NCI-H2196 (cell line): ENCODE measurements around the gene SPEG.

ENCODE experiments used
- DNase-seq: peaks from one replicate; lab custom pipeline; 2025; ENCODE audit not compliant: unreplicated experiment; lab: John Stamatoyannopoulos, UW

SPEG gene

GRCh38 chr2:219442256-219443015, 7.8 kb downstream of the SPEG start:
- DNase-seq: no peak

DNA sequence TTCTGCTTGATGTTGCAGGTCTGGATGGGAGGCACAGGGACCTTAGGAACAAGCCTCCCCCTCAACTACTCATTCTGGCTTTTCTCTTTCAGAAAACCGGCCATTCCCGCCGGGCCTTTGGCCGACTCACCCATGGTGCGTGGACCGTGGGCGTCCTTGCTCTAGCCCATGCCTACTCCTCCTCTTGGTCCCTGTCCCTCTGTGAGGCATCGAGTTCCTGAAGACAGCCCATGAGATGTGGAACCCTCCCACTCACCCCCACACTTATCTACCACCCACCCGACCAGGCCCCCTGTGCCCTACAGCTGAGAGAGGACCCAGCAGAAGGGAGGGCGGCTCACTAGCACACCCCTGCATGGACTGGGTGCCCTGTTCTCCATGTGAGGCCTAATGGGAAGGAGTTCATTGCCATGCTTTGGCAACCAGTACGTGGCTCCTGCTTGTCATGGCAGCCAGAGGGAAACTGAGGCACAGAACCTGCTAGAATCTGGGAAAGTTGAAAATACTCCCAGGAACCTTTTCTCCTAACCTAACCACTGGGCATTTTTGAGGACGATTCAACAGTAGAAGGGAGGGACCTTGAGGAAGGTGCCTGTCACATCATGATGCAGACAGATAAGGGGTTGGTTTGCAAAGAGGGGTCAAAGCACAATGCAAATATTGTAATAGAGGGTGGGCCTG, 8.5 kb downstream of the SPEG start:
- DNase-seq: no peak

DNA sequence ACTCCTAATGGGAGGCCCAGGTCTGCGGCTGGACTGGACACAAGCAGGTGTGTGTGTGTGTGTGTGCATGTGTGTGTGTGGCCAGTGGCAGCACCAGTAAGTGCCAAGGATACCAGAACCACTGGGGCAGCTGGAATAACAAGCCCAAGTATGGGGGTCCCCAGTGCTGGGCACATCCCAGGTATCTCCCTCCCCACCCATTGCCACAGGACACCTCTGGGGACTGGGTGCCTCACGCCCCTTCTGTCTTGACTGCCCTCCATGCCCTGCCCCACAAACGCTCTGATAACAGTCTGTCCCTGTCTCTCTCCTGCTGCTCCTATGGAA, 9.0 kb downstream of the SPEG start:
- DNase-seq: no peak

DNA sequence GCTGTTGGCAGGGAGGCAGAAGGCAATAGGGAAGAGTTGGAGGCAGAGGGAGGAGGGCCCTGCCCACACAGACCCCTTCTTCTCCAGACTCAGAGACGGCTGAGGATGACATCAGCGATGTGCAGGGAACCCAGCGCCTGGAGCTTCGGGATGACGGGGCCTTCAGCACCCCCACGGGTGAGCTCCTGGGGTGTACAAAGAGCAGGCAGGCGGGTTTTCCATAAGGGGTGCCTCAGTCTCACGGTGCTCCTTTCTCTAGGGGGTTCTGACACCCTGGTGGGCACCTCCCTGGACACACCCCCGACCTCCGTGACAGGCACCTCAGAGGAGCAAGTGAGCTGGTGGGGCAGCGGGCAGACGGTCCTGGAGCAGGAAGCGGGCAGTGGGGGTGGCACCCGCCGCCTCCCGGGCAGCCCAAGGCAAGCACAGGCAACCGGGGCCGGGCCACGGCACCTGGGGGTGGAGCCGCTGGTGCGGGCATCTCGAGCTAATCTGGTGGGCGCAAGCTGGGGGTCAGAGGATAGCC, 10.0 kb downstream of the SPEG start:
- no peak for DNase-seq

DNA sequence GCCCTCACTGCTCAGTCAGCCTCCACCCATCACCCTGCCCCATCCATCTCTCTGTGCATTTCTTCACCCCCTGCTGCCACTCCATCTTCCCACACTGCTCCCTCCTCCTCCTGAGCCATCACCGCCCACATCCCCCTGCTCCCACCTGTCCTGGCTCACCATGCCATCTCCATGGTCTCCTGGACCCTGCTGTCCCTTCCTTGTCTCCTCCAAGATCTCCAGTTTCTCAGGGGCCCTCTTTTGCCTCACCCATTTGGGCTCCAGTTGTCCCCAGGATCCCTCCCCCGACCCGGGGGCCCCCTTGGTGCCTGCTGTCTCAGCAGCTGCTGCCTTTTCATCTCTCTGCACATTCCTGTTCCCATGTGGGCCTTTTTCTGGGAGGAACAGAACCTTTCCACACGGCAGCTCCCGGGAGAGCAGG, 10.6 kb downstream of the SPEG start:
- DNase-seq: no peak

DNA sequence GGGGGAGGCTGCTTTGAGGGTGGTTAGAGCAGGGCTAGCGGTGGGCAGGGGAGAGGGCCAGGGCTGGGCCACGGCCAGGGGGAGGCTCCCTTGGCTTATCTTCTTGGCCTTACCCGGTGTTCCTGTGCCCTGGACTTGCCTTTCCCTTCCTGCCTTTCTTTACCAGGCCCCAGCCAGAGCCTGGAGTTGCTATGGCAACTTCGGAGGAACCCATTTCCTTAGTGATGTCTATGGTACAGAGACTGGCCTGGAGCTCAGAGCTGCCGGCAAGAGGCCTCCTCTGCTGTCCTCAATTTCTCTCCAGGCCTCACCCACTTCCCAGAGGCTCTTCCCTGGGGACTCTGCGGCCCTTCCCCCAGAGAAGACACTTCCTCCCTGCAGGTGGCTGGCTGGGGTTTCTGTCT, 11.5 kb downstream of the SPEG start:
- peak; percentile 48 for DNase-seq

GRCh38 chr2:219446689-219447088, 12.0 kb downstream of the SPEG start:
- no peak for DNase-seq

DNA sequence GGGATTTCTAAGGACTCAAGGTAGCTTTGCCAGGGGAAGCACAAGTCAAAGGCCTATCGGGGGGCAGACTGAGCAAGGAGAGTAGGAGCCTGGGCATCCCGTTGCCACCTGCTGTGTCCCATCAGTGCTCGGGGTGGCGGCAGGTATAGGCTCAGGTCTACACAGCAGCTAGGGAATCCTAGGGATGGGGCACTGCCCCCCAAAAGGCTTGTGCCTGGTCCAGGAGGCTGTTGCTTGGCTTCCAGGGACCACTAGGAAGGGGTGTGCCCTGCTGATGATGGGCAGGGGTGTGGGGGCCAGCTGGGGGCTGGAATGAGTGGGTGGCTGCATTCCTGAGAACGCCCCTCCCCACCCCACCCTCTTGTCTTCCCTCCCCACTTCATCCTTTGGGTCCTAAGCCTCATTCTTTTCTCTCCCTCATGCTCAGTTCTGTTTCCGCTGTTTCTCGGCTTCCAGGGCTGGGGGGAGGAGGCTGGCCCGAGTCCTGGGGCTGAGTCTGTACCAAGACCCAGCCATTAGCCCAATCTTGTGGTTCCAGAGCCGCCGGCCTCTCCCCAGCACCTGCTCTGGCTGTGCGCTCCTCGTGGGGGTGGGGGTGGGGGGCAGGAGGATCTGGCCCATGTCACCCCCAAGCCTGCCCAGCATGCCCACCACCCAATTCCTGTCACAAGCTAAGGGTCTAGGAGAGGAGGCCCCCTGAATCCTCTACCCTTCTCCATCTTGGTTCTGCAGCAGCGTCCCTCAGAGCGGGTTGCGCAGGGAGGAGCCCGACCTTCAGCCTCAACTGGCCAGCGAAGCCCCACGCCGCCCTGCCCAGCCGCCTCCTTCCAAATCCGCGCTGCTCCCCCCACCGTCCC, 12.8 kb downstream of the SPEG start:
- DNase-seq: no peak

DNA sequence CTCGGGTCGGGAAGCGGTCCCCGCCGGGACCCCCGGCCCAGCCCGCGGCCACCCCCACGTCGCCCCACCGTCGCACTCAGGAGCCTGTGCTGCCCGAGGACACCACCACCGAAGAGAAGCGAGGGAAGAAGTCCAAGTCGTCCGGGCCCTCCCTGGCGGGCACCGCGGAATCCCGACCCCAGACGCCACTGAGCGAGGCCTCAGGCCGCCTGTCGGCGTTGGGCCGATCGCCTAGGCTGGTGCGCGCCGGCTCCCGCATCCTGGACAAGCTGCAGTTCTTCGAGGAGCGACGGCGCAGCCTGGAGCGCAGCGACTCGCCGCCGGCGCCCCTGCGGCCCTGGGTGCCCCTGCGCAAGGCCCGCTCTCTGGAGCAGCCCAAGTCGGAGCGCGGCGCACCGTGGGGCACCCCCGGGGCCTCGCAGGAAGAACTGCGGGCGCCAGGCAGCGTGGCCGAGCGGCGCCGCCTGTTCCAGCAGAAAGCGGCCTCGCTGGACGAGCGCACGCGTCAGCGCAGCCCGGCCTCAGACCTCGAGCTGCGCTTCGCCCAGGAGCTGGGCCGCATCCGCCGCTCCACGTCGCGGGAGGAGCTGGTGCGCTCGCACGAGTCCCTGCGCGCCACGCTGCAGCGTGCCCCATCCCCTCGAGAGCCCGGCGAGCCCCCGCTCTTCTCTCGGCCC, 13.6 kb downstream of the SPEG start:
- DNase-seq: no peak

DNA sequence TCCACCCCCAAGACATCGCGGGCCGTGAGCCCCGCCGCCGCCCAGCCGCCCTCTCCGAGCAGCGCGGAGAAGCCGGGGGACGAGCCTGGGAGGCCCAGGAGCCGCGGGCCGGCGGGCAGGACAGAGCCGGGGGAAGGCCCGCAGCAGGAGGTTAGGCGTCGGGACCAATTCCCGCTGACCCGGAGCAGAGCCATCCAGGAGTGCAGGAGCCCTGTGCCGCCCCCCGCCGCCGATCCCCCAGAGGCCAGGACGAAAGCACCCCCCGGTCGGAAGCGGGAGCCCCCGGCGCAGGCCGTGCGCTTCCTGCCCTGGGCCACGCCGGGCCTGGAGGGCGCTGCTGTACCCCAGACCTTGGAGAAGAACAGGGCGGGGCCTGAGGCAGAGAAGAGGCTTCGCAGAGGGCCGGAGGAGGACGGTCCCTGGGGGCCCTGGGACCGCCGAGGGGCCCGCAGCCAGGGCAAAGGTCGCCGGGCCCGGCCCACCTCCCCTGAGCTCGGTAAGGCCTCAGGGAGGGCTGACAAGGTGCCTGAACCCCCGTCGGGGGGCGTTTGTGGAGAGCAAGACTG, 14.2 kb downstream of the SPEG start:
- DNase-seq: no peak

DNA sequence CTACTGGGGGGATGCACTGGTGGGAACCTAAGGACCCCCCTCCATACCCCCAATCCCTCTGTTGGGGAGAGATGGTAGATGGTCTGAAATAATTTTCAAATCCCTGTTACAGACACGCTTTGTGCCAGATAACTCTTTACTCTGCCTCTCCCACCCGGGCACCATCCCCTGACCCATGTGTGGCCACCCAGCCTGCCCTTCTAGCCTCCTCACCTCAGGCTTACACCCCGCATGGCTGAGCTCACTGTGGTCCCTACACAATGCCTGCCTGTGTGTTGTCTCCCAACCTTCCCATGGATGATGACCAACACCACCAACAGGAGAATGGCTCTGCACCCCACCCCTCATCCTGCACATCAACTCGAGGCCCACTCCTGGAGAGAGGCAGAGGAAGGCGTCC, 15.0 kb downstream of the SPEG start:
- no peak for DNase-seq

DNA sequence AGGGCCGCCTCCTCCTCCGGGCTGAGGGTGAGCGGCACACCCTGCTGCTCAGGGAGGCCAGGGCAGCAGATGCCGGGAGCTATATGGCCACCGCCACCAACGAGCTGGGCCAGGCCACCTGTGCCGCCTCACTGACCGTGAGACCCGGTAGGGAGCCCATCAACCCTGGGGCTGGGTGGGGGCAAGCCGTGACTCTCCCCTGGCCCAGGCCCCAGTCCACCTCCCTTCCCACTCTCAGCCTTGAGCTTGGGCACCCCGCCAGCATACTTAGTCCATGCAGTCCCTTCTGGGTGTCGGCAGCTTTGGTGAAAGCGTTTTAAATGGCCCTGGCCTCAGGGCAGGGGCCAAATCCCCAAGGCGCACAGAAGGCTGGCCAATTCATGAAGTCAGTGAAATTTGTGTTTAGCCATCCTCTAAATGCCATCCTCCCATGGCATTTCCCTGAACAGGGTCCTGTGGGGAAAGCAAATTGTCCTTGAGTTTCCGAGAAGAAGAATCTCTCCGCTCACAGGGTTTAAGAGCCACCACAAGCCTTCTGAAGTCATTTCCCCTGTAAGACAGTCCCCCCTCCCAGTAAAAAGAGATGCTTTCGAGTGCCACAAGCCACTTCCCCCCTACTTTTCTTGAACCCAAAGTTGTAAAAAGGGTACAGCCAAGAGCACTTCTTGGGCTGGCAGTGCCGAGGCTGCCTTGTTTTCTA, 17.2 kb downstream of the SPEG start:
- DNase-seq: no peak

- no peak for DNase-seq
These were observed 18.0 kb downstream of the SPEG start for GRCh38 chr2:219452361-219453317.

DNA sequence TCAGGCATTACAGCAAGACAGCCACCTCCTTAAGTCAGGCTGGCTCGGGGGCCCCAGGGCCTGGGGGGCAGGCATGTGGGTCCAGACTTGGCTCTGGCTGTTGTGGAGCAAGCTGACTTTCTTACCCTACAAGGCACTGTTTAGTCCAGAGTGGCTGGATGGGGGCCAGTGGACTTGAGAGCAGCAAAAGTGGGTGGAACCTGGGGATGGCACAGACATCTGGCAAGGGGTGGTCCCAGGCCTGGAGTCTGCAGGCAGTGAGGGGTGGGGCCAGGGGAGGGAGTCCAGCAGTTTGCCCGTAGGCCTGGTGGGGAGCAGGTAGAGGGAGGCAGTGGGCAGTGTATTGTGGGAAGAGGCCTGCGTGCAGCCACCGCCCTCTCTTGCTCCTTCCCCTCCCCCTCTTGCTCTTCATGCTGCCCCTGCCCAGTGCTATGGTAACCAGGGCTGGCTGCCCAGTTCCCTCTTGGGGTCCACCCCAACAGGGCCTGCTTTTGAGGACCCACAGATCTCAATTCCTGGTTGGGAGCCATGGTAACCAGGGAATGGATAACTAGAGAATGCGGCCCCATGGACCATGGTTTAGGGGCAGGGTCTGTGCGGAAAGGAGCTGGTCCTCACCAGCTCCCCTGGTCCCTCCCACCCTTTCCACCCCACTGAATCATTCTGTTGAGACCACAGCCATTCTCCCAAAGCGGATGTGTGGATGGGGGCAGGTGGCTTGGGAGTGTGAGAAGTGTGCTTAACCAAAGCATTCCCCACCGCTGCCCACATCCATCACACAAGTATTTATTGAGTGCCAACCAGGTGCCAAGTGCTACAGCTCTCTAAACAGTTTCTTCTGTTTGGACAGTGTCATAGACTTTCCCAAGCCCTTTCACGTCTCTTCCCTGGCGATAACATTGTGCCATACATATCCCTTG, 19.3 kb downstream of the SPEG start:
- DNase-seq: peak; percentile 28

DNA sequence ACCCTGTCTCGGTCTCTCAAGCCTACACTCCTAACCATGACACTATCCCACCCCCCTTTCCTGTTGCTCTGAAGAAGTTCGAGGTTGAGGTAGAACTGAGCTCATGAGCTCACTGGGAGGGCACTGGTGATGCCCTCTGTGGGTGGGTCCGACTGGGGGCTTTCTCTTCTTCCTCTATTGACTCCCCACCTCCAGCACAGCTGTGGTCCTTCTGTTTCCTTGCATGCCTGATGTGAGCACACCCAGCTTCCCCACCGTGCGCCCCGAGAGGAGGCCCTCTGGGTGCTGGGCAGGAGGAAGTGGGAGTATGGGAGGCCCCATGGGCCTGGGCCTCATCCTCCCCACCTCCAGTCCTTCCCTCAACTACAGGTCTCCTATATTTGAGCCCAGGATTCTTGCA, 20.9 kb downstream of the SPEG start:
- DNase-seq: no peak

- no peak for DNase-seq
These were observed 23.2 kb downstream of the SPEG start for GRCh38 chr2:219457784-219458369.

- DNase-seq: no peak
These were observed 24.4 kb downstream of the SPEG start for GRCh38 chr2:219458996-219459395.
